GM21737 (cell line): Measurements from ENCODE around the gene PSTPIP1.

Experiments used
- ATAC-seq: cut with Tn5 transposase; IDR thresholded peaks from one replicate; pipeline ENCODE4 v1.9.1; 2021; ENCODE audit warnings: mild to moderate bottlenecking, moderate library complexity; ENCODE audit not compliant: unreplicated experiment

PSTPIP1 gene

GRCh38 chr15:77017761-77018720 is 23.1 kb downstream of the PSTPIP1 start:
- no peak for ATAC-seq

GRCh38 chr15:77018796-77019505 is 24.0 kb downstream of the PSTPIP1 start:
- no peak for ATAC-seq

GRCh38 chr15:77019521-77020331 is 24.8 kb downstream of the PSTPIP1 start:
- no peak for ATAC-seq

- no peak for ATAC-seq
Measured at GRCh38 chr15:77020348-77021087, 25.6 kb downstream of the PSTPIP1 start.

- ATAC-seq: no peak
Measured at GRCh38 chr15:77021088-77021481, 26.2 kb downstream of the PSTPIP1 start.

- ATAC-seq: no peak
Measured at GRCh38 chr15:77021803-77022381, 27.0 kb downstream of the PSTPIP1 start.

- no peak for ATAC-seq
Measured at GRCh38 chr15:77022646-77023575, 28.0 kb downstream of the PSTPIP1 start.

GRCh38 chr15:77023576-77024272 is 28.8 kb downstream of the PSTPIP1 start:
- ATAC-seq: no peak

- ATAC-seq: no peak
Measured at GRCh38 chr15:77024273-77025082, 29.6 kb downstream of the PSTPIP1 start.

GRCh38 chr15:77025083-77025901 is 30.4 kb downstream of the PSTPIP1 start:
- no peak for ATAC-seq

GRCh38 chr15:77025941-77026411 is 31.1 kb downstream of the PSTPIP1 start:
- no peak for ATAC-seq

- no peak for ATAC-seq
Measured at GRCh38 chr15:77026501-77027110, 31.7 kb downstream of the PSTPIP1 start.

GRCh38 chr15:77027111-77027696 is 32.3 kb downstream of the PSTPIP1 start:
- no peak for ATAC-seq

- no peak for ATAC-seq
Measured at GRCh38 chr15:77027697-77028450, 32.9 kb downstream of the PSTPIP1 start.
